ENCODE results near the gene PLXDC1.

DNA sequence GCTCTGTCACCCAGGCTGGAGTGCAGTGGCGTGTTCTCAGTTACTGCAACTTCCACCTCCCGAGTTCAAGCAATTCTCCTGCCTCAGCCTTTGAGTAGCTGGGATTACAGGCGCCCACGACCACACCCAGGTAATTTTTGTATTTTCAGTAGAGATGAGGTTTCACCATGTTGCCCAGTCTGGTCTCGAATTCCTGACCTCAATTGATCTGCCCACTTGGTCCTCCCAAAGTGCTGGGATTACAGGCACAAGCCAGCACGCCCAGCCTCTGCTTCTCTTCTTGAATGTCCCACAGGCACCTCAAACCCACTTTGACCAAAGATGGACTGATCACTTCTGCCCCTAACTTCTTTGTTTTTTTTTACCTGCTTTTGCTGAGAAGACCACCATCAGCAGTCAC lies 19.1 kb upstream of the PLXDC1 start:
- TF ChIP-seq POLR2A (IDR thresholded peaks at IDR 0.05): no peak
- TF ChIP-seq, protein P1, sequence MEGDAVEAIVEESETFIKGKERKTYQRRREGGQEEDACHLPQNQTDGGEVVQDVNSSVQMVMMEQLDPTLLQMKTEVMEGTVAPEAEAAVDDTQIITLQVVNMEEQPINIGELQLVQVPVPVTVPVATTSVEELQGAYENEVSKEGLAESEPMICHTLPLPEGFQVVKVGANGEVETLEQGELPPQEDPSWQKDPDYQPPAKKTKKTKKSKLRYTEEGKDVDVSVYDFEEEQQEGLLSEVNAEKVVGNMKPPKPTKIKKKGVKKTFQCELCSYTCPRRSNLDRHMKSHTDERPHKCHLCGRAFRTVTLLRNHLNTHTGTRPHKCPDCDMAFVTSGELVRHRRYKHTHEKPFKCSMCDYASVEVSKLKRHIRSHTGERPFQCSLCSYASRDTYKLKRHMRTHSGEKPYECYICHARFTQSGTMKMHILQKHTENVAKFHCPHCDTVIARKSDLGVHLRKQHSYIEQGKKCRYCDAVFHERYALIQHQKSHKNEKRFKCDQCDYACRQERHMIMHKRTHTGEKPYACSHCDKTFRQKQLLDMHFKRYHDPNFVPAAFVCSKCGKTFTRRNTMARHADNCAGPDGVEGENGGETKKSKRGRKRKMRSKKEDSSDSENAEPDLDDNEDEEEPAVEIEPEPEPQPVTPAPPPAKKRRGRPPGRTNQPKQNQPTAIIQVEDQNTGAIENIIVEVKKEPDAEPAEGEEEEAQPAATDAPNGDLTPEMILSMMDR (IDR thresholded peaks at IDR 0.05): no peak
